Measurements from ENCODE around the gene HOXD11.

HOXD11 gene

GRCh38 chr2:176088937-176089842 lies 17.9 kb upstream of the HOXD11 start:
- H3K4me1 ChIP-seq (ENCODE audit: control insufficient read depth, insufficient read depth, low read length, poor library complexity, severe bottlenecking) = peaks cover 18% of the 10 kb centered on the region
- no peak overlapping the region for H3K4me3 ChIP-seq (ENCODE audit: extremely low read depth, insufficient read depth, low read length, poor library complexity, severe bottlenecking)
- H3K9me3 ChIP-seq (ENCODE audit: control insufficient read depth, low read length) = no peaks in the 10 kb centered on the region
- 4% methylated on average over 3 of the region's 6 CpGs for WGBS, 2 experiments (ENCODE audit: insufficient coverage in 2 of 2)
- H3K36me3 ChIP-seq (ENCODE audit: control insufficient read depth, insufficient read depth, low read length) = no peaks in the 10 kb centered on the region
- no peak overlapping the region for H3K27ac ChIP-seq (ENCODE audit: low read depth, low read length, severe bottlenecking)

GRCh38 chr2:176089843-176090395 lies 17.2 kb upstream of the HOXD11 start:
- Histone ChIP-seq H3K4me1 (ENCODE audit: control insufficient read depth, insufficient read depth, low read length, poor library complexity, severe bottlenecking) (peaks cover 13% of the 10 kb centered on the region), H3K4me3 (ENCODE audit: extremely low read depth, insufficient read depth, low read length, poor library complexity, severe bottlenecking) (no peak overlapping the region), H3K9me3 (ENCODE audit: control insufficient read depth, low read length) (no peaks in the 10 kb centered on the region), H3K36me3 (ENCODE audit: control insufficient read depth, insufficient read depth, low read length) (no peaks in the 10 kb centered on the region), H3K27ac (ENCODE audit: low read depth, low read length, severe bottlenecking) (no peak overlapping the region)

- no peak overlapping the region for H3K4me3 ChIP-seq (ENCODE audit: extremely low read depth, insufficient read depth, low read length, poor library complexity, severe bottlenecking)
- H3K4me1 ChIP-seq (ENCODE audit: control insufficient read depth, insufficient read depth, low read length, poor library complexity, severe bottlenecking) = peaks cover 7% of the 10 kb centered on the region
- H3K27ac ChIP-seq (ENCODE audit: low read depth, low read length, severe bottlenecking) = no peak overlapping the region
- no peaks in the 10 kb centered on the region for H3K9me3 ChIP-seq (ENCODE audit: control insufficient read depth, low read length)
- H3K36me3 ChIP-seq (ENCODE audit: control insufficient read depth, insufficient read depth, low read length) = no peaks in the 10 kb centered on the region
- WGBS, 2 experiments (ENCODE audit: insufficient coverage in 2 of 2) = 12% methylated on average over 3 to 4 of the region's 5 CpGs
These were observed 16.2 kb upstream of the HOXD11 start for GRCh38 chr2:176090862-176091261.

- 1 to 3% methylated on average over 24 of the region's 31 CpGs for WGBS, 2 experiments (ENCODE audit: insufficient coverage in 2 of 2)
- H3K27ac ChIP-seq (ENCODE audit: low read depth, low read length, severe bottlenecking) = no peak overlapping the region
- H3K9me3 ChIP-seq (ENCODE audit: control insufficient read depth, low read length) = no peaks in the 10 kb centered on the region
- no peak overlapping the region for H3K4me3 ChIP-seq (ENCODE audit: extremely low read depth, insufficient read depth, low read length, poor library complexity, severe bottlenecking)
- no peaks in the 10 kb centered on the region for H3K36me3 ChIP-seq (ENCODE audit: control insufficient read depth, insufficient read depth, low read length)
- H3K4me1 ChIP-seq (ENCODE audit: control insufficient read depth, insufficient read depth, low read length, poor library complexity, severe bottlenecking) = peaks cover 5% of the 10 kb centered on the region
These were observed 15.5 kb upstream of the HOXD11 start for GRCh38 chr2:176091329-176092258.

GRCh38 chr2:176092270-176093144 lies 14.6 kb upstream of the HOXD11 start, which contains the start of gene HOXD13:
Gene HOXD13 (plus strand): TSS chr2:176092721. CDS start chr2:176092891, 170 bp downstream.
- 1% methylated on average over 38 to 64 of the region's 95 CpGs for WGBS, 2 experiments (ENCODE audit: insufficient coverage in 2 of 2)
- Histone ChIP-seq H3K27ac (ENCODE audit: low read depth, low read length, severe bottlenecking) (no peak within 1 kb of the TSS), H3K36me3 (ENCODE audit: control insufficient read depth, insufficient read depth, low read length) (no peaks in the 10 kb centered on the region)

GRCh38 chr2:176093145-176093897 lies 13.8 kb upstream of the HOXD11 start:
- 1 to 3% methylated on average over 45 to 52 of the region's 53 CpGs for WGBS, 2 experiments (ENCODE audit: insufficient coverage in 2 of 2)
- H3K4me3 ChIP-seq (ENCODE audit: extremely low read depth, insufficient read depth, low read length, poor library complexity, severe bottlenecking) = peak overlapping the region; percentile 31
- H3K27ac ChIP-seq (ENCODE audit: low read depth, low read length, severe bottlenecking) = no peak overlapping the region

More at GRCh38 chr2:176092270-176093144, 14.6 kb upstream of the HOXD11 start, which contains the start of gene HOXD13:
- Histone ChIP-seq H3K4me1 (ENCODE audit: control insufficient read depth, insufficient read depth, low read length, poor library complexity, severe bottlenecking) (peaks cover 5% of the 10 kb centered on the region), H3K9me3 (ENCODE audit: control insufficient read depth, low read length) (no peaks in the 10 kb centered on the region), H3K4me3 (ENCODE audit: extremely low read depth, insufficient read depth, low read length, poor library complexity, severe bottlenecking) (peak within 1 kb of the TSS; percentile 31)

GRCh38 chr2:176093898-176094249 lies 13.2 kb upstream of the HOXD11 start:
- Histone ChIP-seq H3K4me3 (ENCODE audit: extremely low read depth, insufficient read depth, low read length, poor library complexity, severe bottlenecking) (no peak overlapping the region), H3K36me3 (ENCODE audit: control insufficient read depth, insufficient read depth, low read length) (no peaks in the 10 kb centered on the region), H3K4me1 (ENCODE audit: control insufficient read depth, insufficient read depth, low read length, poor library complexity, severe bottlenecking) (no peaks in the 10 kb centered on the region), H3K27ac (ENCODE audit: low read depth, low read length, severe bottlenecking) (no peak overlapping the region), H3K9me3 (ENCODE audit: control insufficient read depth, low read length) (no peaks in the 10 kb centered on the region)
- 5 to 17% methylated on average over 1 to 2 of the region's 8 CpGs for WGBS, 2 experiments (ENCODE audit: insufficient coverage in 2 of 2)

More at GRCh38 chr2:176093145-176093897, 13.8 kb upstream of the HOXD11 start:
- Histone ChIP-seq H3K4me1 (ENCODE audit: control insufficient read depth, insufficient read depth, low read length, poor library complexity, severe bottlenecking) (no peaks in the 10 kb centered on the region), H3K36me3 (ENCODE audit: control insufficient read depth, insufficient read depth, low read length) (no peaks in the 10 kb centered on the region), H3K9me3 (ENCODE audit: control insufficient read depth, low read length) (no peaks in the 10 kb centered on the region)

- H3K4me1 ChIP-seq (ENCODE audit: control insufficient read depth, insufficient read depth, low read length, poor library complexity, severe bottlenecking) = no peaks in the 10 kb centered on the region
- 3 to 4% methylated on average over 6 to 7 of the region's 12 CpGs for WGBS, 2 experiments (ENCODE audit: insufficient coverage in 2 of 2)
- H3K36me3 ChIP-seq (ENCODE audit: control insufficient read depth, insufficient read depth, low read length) = no peaks in the 10 kb centered on the region
- no peaks in the 10 kb centered on the region for H3K9me3 ChIP-seq (ENCODE audit: control insufficient read depth, low read length)
- H3K27ac ChIP-seq (ENCODE audit: low read depth, low read length, severe bottlenecking) = no peak overlapping the region
- H3K4me3 ChIP-seq (ENCODE audit: extremely low read depth, insufficient read depth, low read length, poor library complexity, severe bottlenecking) = no peak overlapping the region
These were observed 12.7 kb upstream of the HOXD11 start for GRCh38 chr2:176094349-176094748.

GRCh38 chr2:176095421-176095820 lies 11.7 kb upstream of the HOXD11 start:
- Histone ChIP-seq H3K27ac (ENCODE audit: low read depth, low read length, severe bottlenecking) (no peak overlapping the region), H3K36me3 (ENCODE audit: control insufficient read depth, insufficient read depth, low read length) (no peaks in the 10 kb centered on the region), H3K4me1 (ENCODE audit: control insufficient read depth, insufficient read depth, low read length, poor library complexity, severe bottlenecking) (no peaks in the 10 kb centered on the region), H3K9me3 (ENCODE audit: control insufficient read depth, low read length) (no peaks in the 10 kb centered on the region), H3K4me3 (ENCODE audit: extremely low read depth, insufficient read depth, low read length, poor library complexity, severe bottlenecking) (no peak overlapping the region)
- WGBS, 2 experiments (ENCODE audit: insufficient coverage in 2 of 2) = 14 to 17% methylated on average over 2 to 5 of the region's 5 CpGs

Data from mesodermal cell (in vitro differentiated cells).